MM.1S (cell line): ENCODE measurements around the gene KCNQ2.

Experiments
- DNase-seq: peaks from one replicate; pipeline ENCODE4 v3.0.0-alpha.2; 2015
- H2AFZ ChIP-seq: fragments of 300-600 bp; sonication (generic); 2 replicates; pipeline ENCODE4 v1.6.0; 2016; ENCODE audit warnings: antibody characterized with exemption, low read length
- H3F3A ChIP-seq: fragments of 300-600 bp; sonication (generic); 2 replicates; pipeline ENCODE4 v1.6.1; 2016; ENCODE audit warnings: mild to moderate bottlenecking, antibody characterized with exemption, low read length, moderate library complexity, mixed read lengths; ENCODE audit not compliant: insufficient read depth
- H3K27ac ChIP-seq: fragments of 300-600 bp; sonication (generic); 2 replicates; pipeline ENCODE4 v1.5.1; 2016; ENCODE audit warnings: mild to moderate bottlenecking, low read length
- H3K27me3 ChIP-seq: fragments of 300-600 bp; sonication (generic); replicated peaks from 2 replicates; pipeline ENCODE4 v1.6.0; 2016; ENCODE audit warnings: low read length; ENCODE audit not compliant: insufficient read depth
- H3K36me3 ChIP-seq: fragments of 300-600 bp; sonication (generic); replicated peaks from 2 replicates; pipeline ENCODE4 v1.6.1; 2016; ENCODE audit warnings: mild to moderate bottlenecking, low read length, mixed read lengths; ENCODE audit not compliant: insufficient read depth
- H3K4me1 ChIP-seq: fragments of 300-600 bp; sonication (generic); 2 replicates; pipeline ENCODE4 v1.6.1; 2016; ENCODE audit warnings: low read length, mixed read lengths
- H3K4me2 ChIP-seq: fragments of 300-600 bp; sonication (generic); 2 replicates; pipeline ENCODE4 v1.6.0; 2016; ENCODE audit warnings: low read depth, low read length
- H3K4me3 ChIP-seq: fragments of 300-600 bp; sonication (generic); 2 replicates; pipeline ENCODE4 v1.5.1; 2016; ENCODE audit warnings: low read length, mixed read lengths
- H3K79me2 ChIP-seq: fragments of 300-600 bp; sonication (generic); 2 replicates; pipeline ENCODE4 v1.6.1; 2016; ENCODE audit warnings: mixed run types, low read length, mixed read lengths
- H3K9ac ChIP-seq: fragments of 300-600 bp; sonication (generic); 2 replicates; pipeline ENCODE4 v1.6.1; 2016; ENCODE audit warnings: low read length, mixed read lengths
- H3K9me2 ChIP-seq: fragments of 300-600 bp; sonication (generic); replicated peaks from 2 replicates; pipeline ENCODE4 v1.6.1; 2016; ENCODE audit warnings: mild to moderate bottlenecking, low read length, mixed read lengths; ENCODE audit not compliant: insufficient read depth
- H3K9me3 ChIP-seq: fragments of 300-600 bp; sonication (generic); replicated peaks from 2 replicates; pipeline ENCODE4 v1.6.1; 2016; ENCODE audit warnings: mild to moderate bottlenecking, low read length, mixed read lengths; ENCODE audit not compliant: insufficient read depth
- H4K20me1 ChIP-seq: fragments of 300-600 bp; sonication (generic); 2 replicates; pipeline ENCODE4 v1.6.1; 2016; ENCODE audit warnings: mild to moderate bottlenecking, low read length, moderate library complexity, mixed read lengths; ENCODE audit not compliant: insufficient read depth
- EZH2 ChIP-seq: fragments of 300-600 bp; sonication (generic); optimal IDR thresholded peaks from 2 replicates; pipeline ENCODE3; 2017; ENCODE audit warnings: low read depth, mild to moderate bottlenecking, antibody characterized with exemption, low read length, mixed read lengths
- EZH2phosphoT487 ChIP-seq: fragments of 300-600 bp; sonication (generic); IDR thresholded peaks from 2 replicates; pipeline ENCODE4 v1.6.1; 2018; ENCODE audit warnings: antibody characterized with exemption, low read length
- TF ChIP-seq, protein P1 (sequence below): fragments of 300-600 bp; sonication (generic); IDR thresholded peaks from 2 replicates; pipeline ENCODE4 v1.5.1; 2016; ENCODE audit warnings: antibody characterized with exemption, low read length, mixed read lengths

The KCNQ2 gene

DNA sequence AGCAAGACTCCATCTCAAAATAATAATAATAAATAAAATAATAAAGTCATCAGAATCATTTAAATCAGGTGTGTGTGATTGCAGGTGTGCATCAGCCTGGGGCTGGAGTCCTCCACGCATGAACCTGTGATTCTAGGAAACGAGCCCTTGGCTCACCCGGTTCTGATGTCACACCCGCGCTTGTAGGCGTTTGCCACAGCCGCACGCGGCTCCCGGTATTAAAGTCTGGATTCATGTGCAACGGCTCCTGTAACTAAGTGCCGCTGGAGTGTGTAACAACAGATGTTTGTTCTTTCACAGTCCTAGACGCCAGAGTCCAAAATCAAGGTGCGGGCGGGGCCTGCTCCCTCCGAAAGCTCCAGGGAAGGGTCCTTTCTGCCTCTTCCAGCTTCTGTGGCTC lies 45.2 kb downstream of the KCNQ2 start:
- no peak overlapping the region for H3K27ac ChIP-seq

DNA sequence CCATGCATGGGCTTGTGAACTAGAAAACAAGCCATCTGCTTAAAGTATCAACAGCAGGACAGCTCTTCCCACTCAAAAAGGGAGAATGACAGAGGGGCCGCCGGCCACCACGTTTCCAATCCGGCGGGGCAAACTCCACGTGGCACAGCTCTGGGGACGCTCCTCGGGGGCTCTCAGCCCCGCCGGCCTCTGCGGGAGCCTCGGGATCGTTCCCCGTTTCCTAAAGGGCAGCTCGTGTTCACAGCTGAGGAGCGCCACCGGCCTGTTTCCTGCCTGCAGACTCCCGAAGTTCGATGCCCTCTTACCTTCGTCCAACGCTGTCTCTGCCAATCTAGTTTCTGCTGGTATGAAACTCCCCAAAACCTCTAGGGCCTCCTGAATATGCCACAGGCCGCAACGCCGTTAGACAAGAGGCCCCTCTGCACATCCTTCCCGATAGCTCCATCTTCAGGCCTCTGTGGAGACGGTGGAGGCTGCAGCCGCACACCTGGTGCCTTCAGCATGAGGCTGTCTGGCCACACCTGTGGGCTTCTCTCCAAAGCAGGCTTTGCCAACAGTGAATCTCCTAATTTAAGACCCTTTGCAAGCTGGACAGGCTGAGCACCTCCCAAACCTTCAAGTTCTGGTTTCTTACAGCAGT lies 46.5 kb downstream of the KCNQ2 start:
- Histone ChIP-seq H3K9ac (no peak overlapping the region), H3K4me3 (no peak overlapping the region), H3K79me2 (no peaks in the 10 kb centered on the region), H2AFZ (no peak overlapping the region), H3K4me2 (no peak overlapping the region), H3K27me3 (peaks cover 97% of the 10 kb centered on the region), H4K20me1 (no peaks in the 10 kb centered on the region), H3K9me3 (no peaks in the 10 kb centered on the region), H3K36me3 (no peaks in the 10 kb centered on the region), H3K27ac (no peak overlapping the region), H3K4me1 (no peaks in the 10 kb centered on the region), H3K9me2 (no peaks in the 10 kb centered on the region), H3F3A (no peaks in the 10 kb centered on the region)
- TF ChIP-seq EZH2phosphoT487 (no peak), EZH2 (no peak)
- TF ChIP-seq, protein P1, sequence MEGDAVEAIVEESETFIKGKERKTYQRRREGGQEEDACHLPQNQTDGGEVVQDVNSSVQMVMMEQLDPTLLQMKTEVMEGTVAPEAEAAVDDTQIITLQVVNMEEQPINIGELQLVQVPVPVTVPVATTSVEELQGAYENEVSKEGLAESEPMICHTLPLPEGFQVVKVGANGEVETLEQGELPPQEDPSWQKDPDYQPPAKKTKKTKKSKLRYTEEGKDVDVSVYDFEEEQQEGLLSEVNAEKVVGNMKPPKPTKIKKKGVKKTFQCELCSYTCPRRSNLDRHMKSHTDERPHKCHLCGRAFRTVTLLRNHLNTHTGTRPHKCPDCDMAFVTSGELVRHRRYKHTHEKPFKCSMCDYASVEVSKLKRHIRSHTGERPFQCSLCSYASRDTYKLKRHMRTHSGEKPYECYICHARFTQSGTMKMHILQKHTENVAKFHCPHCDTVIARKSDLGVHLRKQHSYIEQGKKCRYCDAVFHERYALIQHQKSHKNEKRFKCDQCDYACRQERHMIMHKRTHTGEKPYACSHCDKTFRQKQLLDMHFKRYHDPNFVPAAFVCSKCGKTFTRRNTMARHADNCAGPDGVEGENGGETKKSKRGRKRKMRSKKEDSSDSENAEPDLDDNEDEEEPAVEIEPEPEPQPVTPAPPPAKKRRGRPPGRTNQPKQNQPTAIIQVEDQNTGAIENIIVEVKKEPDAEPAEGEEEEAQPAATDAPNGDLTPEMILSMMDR = no peak
- DNase-seq = no peak

More for the DNA sequence above, 45.2 kb downstream of the KCNQ2 start:
- Histone ChIP-seq H3K4me1 (no peaks in the 10 kb centered on the region), H3K9ac (no peak overlapping the region), H3F3A (no peaks in the 10 kb centered on the region), H4K20me1 (no peaks in the 10 kb centered on the region), H3K36me3 (no peaks in the 10 kb centered on the region), H3K4me2 (no peak overlapping the region), H2AFZ (no peak overlapping the region), H3K4me3 (no peak overlapping the region), H3K9me3 (no peaks in the 10 kb centered on the region), H3K79me2 (no peaks in the 10 kb centered on the region), H3K27me3 (peaks cover 86% of the 10 kb centered on the region), H3K9me2 (no peaks in the 10 kb centered on the region)
- no peak for DNase-seq
- TF ChIP-seq EZH2phosphoT487 (no peak), EZH2 (no peak)
- TF ChIP-seq, protein P1 = no peak

DNA sequence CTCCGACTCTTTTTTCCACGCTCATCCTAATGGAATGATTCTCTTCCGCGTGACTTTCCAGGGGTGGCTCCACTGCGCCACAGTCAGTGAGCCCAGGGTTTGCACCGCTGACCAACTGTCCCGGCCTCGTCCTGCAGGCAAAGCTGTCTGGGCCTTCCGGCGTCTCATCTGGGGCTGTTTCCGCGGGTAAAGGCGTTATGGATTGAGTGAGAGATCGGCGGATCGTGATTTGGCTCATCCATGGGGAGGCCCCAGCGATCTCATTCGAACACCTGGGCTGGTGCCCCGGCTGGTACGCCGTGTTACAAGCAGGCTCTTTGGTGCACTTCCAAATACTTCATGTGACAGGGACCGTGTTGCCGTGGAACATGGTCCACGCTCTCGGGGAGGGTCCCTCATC lies 47.8 kb downstream of the KCNQ2 start:
- Histone ChIP-seq H3K36me3 (no peaks in the 10 kb centered on the region), H3K4me3 (no peak overlapping the region), H3K4me1 (no peaks in the 10 kb centered on the region), H3F3A (no peaks in the 10 kb centered on the region), H3K79me2 (no peaks in the 10 kb centered on the region), H3K9me3 (no peaks in the 10 kb centered on the region), H3K27me3 (peaks cover 97% of the 10 kb centered on the region), H3K9me2 (no peaks in the 10 kb centered on the region), H4K20me1 (no peaks in the 10 kb centered on the region), H3K4me2 (no peak overlapping the region), H2AFZ (no peak overlapping the region), H3K27ac (no peak overlapping the region), H3K9ac (no peak overlapping the region)
- DNase-seq = no peak
- TF ChIP-seq EZH2 (no peak), EZH2phosphoT487 (no peak)
- TF ChIP-seq, protein P1 = no peak
